Hepatocyte (in vitro differentiated cells): Measurements from ENCODE around the gene TTC28.

Source experiments
- CTCF ChIP-seq: fragments of 200-600 bp; sonication (generic); IDR thresholded peaks from 2 replicates; pipeline ENCODE4 v1.5.1; 2016; ENCODE audit warnings: antibody characterized with exemption, mild to moderate bottlenecking; ENCODE audit not compliant: poor library complexity
- EZH2 ChIP-seq: fragments of 200-600 bp; sonication (generic); IDR thresholded peaks from 2 replicates; pipeline ENCODE4 v1.6.1; 2016; ENCODE audit warnings: antibody characterized with exemption, mild to moderate bottlenecking, borderline replicate concordance

GRCh38 chr22:28333088-28333487, 346.6 kb downstream of the TTC28 start:
- TF ChIP-seq CTCF = no peak
- TF ChIP-seq EZH2 = no peak
